Adrenal gland (tissue), 5 donors: ENCODE measurements around the gene ARHGEF16.

ENCODE experiments used
- CTCF ChIP-seq, 6 experiments: fragments of 450-650 bp in 4 of 6; fragments of 200-600 bp in 2 of 6; sonication (generic) in 1 of 6; IDR thresholded peaks; 1 replicate in 5 of 6; 2 replicates in 1 of 6; pipeline versions ENCODE4 v1.5.1 to v1.8.0; 2016 to 2021; ENCODE audit warnings: antibody characterized with exemption in 6 of 6, mild to moderate bottlenecking in 2 of 6, moderate library complexity in 1 of 6
- POLR2A ChIP-seq, 2 donors: fragments of 450-650 bp; IDR thresholded peaks; one replicate each; pipeline ENCODE4 v1.6.1; 2017; ENCODE audit warnings: antibody characterized with exemption in 2 of 2, mild to moderate bottlenecking in 2 of 2, moderate library complexity in 1 of 2
- donor health status: DM: no; HTN: no; CAD: no.

GRCh38 chr1:3501856-3502640 is 47.6 kb downstream of the ARHGEF16 start:
- TF ChIP-seq POLR2A (IDR thresholded peaks at IDR 0.05) (no peak), CTCF (IDR thresholded peaks at IDR 0.05) (no peak)
